Measurements from ENCODE around the gene FOXP2.

DNA sequence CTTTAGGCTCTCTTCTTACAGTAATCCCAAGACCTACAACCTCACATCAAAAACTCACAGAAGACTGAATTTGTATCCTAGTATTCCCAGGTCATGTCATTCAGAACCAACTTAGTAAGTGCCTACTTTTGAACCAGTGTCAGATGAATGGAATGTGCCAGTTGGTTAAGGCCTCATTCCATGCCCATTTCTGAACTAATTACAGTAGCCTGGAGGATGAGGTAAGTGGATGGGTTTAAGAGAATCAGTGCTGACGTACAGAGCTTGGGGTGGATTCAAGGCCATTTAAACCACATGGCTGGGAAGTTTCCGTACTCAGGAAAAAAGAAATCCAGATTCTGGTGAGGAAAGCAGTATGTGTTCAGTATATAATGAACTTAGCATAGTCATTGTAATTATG is 21.9 kb upstream of the FOXP2 start:
- no peak for TF ChIP-seq EZH2 (IDR thresholded peaks at IDR 0.05; ENCODE audit: borderline replicate concordance, low read depth, low read length, severe bottlenecking)
- TF ChIP-seq, protein P1, sequence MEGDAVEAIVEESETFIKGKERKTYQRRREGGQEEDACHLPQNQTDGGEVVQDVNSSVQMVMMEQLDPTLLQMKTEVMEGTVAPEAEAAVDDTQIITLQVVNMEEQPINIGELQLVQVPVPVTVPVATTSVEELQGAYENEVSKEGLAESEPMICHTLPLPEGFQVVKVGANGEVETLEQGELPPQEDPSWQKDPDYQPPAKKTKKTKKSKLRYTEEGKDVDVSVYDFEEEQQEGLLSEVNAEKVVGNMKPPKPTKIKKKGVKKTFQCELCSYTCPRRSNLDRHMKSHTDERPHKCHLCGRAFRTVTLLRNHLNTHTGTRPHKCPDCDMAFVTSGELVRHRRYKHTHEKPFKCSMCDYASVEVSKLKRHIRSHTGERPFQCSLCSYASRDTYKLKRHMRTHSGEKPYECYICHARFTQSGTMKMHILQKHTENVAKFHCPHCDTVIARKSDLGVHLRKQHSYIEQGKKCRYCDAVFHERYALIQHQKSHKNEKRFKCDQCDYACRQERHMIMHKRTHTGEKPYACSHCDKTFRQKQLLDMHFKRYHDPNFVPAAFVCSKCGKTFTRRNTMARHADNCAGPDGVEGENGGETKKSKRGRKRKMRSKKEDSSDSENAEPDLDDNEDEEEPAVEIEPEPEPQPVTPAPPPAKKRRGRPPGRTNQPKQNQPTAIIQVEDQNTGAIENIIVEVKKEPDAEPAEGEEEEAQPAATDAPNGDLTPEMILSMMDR (IDR thresholded peaks at IDR 0.05; ENCODE audit: borderline replicate concordance, extremely low read depth, low read length, poor library complexity, severe bottlenecking) = no peak
